Activated B cell treated with CpG ODN at 0.5 μM for 24 hours (primary cell): Measurements from ENCODE around the gene GMCL2. TPM values are rescaled to one million over a fixed set of nuclear protein-coding genes. Genes with fewer than 3 reads are reported as not detected.

ENCODE experiments used
- ATAC-seq: fragments of 200-7000 bp; cut with Tn5 transposase; one replicate; pipeline ENCODE4 v1.10.0; 2021; ENCODE audit warnings: low read depth, mild to moderate bottlenecking, moderate library complexity
- CTCF ChIA-PET: fragments of 350-600 bp; sonication (Branson Sonifier 250); formaldehyde crosslinking; loops from one replicate; lab custom pipeline; 2021; ENCODE audit warnings: antibody characterized with exemption; lab: Charles Lee
- POLR2A ChIA-PET: fragments of 350-600 bp; sonication (Branson Sonifier 250); formaldehyde crosslinking; loops from one replicate; lab custom pipeline; 2021; ENCODE audit warnings: antibody characterized with exemption; lab: Charles Lee
- DNase-seq: peaks from one replicate; pipeline ENCODE4 v3.0.0; 2022
- H3K27ac Mint-ChIP-seq: one replicate; pipeline ENCODE4 v1.8.0; 2020; ENCODE audit warnings: mixed read lengths
- H3K27me3 Mint-ChIP-seq: one replicate; pipeline ENCODE4 v1.8.0; 2021; ENCODE audit warnings: mixed read lengths
- H3K36me3 Mint-ChIP-seq: one replicate; pipeline ENCODE4 v1.8.0; 2021; ENCODE audit warnings: low read depth, mixed read lengths
- H3K4me1 Mint-ChIP-seq: one replicate; pipeline ENCODE4 v1.8.0; 2021; ENCODE audit warnings: mixed read lengths
- H3K4me3 Mint-ChIP-seq: one replicate; pipeline ENCODE4 v1.8.0; 2020; ENCODE audit warnings: mild to moderate bottlenecking, mixed read lengths
- H3K9me3 Mint-ChIP-seq: one replicate; pipeline ENCODE4 v1.8.0; 2020; ENCODE audit warnings: mixed read lengths
- CTCF ChIP-seq: fragments of 200-600 bp; IDR thresholded peaks from one replicate; pipeline ENCODE4 v1.8.0; 2022; ENCODE audit warnings: antibody characterized with exemption, mild to moderate bottlenecking
- intact Hi-C: fragments of 100-400 bp; cut with micrococcal nuclease; formaldehyde crosslinking; loops from one replicate; pipeline ENCODE4 v1.15.1; 2024
- total RNA-seq: library from RNA; stranded (reverse); gene quantifications from 2 replicates; pipeline ENCODE4 v1.2.3, GENCODE V29; 2022

The GMCL2 gene
- total RNA-seq, 1 donor from 2014 or later, result not detected

- H3K36me3 Mint-ChIP-seq, result peaks cover 81% of the 10 kb centered on the region
Measured at GRCh38 chr5:178218237-178218776, 31.1 kb upstream of the GMCL2 start.

GRCh38 chr5:178216779-178217178 is 29.6 kb upstream of the GMCL2 start:
- ChIA-PET POLR2A (interaction anchor here (1.7 kb wide), 1 partner anchor 12 kb away, joined by 13 read pairs; the partner anchor contains the start of gene HNRNPAB), CTCF (no interaction called here)
- peaks cover 83% of the 10 kb centered on the region for H3K36me3 Mint-ChIP-seq

More at GRCh38 chr5:178218237-178218776, 31.1 kb upstream of the GMCL2 start:
- ChIA-PET CTCF (no interaction called here), POLR2A (no interaction called here)
- Mint-ChIP-seq H3K27me3 (no peaks in the 10 kb centered on the region), H3K9me3 (no peaks in the 10 kb centered on the region), H3K4me3 (no peak overlapping the region), H3K27ac (no peak overlapping the region), H3K4me1 (peaks cover 22% of the 10 kb centered on the region)
- no peak for TF ChIP-seq CTCF
- intact Hi-C loops, result no loop called here
- DNase-seq, result no peak
- no peak for ATAC-seq

GRCh38 chr5:178216088-178216534 is 28.9 kb upstream of the GMCL2 start:
- peaks cover 14% of the 10 kb centered on the region for H3K4me1 Mint-ChIP-seq
- H3K9me3 Mint-ChIP-seq, result no peaks in the 10 kb centered on the region
- intact Hi-C loops, result no loop called here
- DNase-seq (no peak), ATAC-seq (peak; percentile 56)
- POLR2A ChIA-PET, result interaction anchor here (1.7 kb wide), 1 partner anchor 11 kb away, joined by 13 read pairs; the partner anchor contains the start of gene HNRNPAB
- TF ChIP-seq CTCF, result no peak
- CTCF ChIA-PET, result interaction anchor here (1.2 kb wide), 1 partner anchor 19 kb away, joined by 3 read pairs; no protein-coding TSS in a partner anchor
- no peaks in the 10 kb centered on the region for H3K27me3 Mint-ChIP-seq
- peak overlapping the region; percentile 65 for H3K27ac Mint-ChIP-seq
- no peak overlapping the region for H3K4me3 Mint-ChIP-seq
- peaks cover 83% of the 10 kb centered on the region for H3K36me3 Mint-ChIP-seq

More at GRCh38 chr5:178216779-178217178, 29.6 kb upstream of the GMCL2 start:
- intact Hi-C loops, result no loop called here
- DNase-seq (no peak), ATAC-seq (no peak)
- H3K27ac Mint-ChIP-seq, result no peak overlapping the region
- H3K9me3 Mint-ChIP-seq, result no peaks in the 10 kb centered on the region
- peaks cover 20% of the 10 kb centered on the region for H3K4me1 Mint-ChIP-seq
- TF ChIP-seq CTCF, result no peak
- no peak overlapping the region for H3K4me3 Mint-ChIP-seq
- no peaks in the 10 kb centered on the region for H3K27me3 Mint-ChIP-seq

GRCh38 chr5:178215280-178216002 is 28.3 kb upstream of the GMCL2 start:
- ChIA-PET POLR2A (interaction anchor here (1.7 kb wide), 1 partner anchor 10 kb away, joined by 13 read pairs; the partner anchor contains the start of gene HNRNPAB), CTCF (interaction anchor here (1.2 kb wide), 1 partner anchor 20 kb away, joined by 3 read pairs; no protein-coding TSS in a partner anchor)
- no peak for TF ChIP-seq CTCF
- H3K27me3 Mint-ChIP-seq, result no peaks in the 10 kb centered on the region
- no peak overlapping the region for H3K4me3 Mint-ChIP-seq
- H3K4me1 Mint-ChIP-seq, result peaks cover 13% of the 10 kb centered on the region
- peaks cover 83% of the 10 kb centered on the region for H3K36me3 Mint-ChIP-seq
- ATAC-seq, result no peak
- intact Hi-C loops, result no loop called here
- DNase-seq, result no peak
- H3K9me3 Mint-ChIP-seq, result no peaks in the 10 kb centered on the region
- H3K27ac Mint-ChIP-seq, result peak overlapping the region; percentile 18

GRCh38 chr5:178214160-178214803 is 27.1 kb upstream of the GMCL2 start:
- intact Hi-C loops, result no loop called here
- no peak overlapping the region for H3K27ac Mint-ChIP-seq
- CTCF ChIA-PET, result no interaction called here

More at GRCh38 chr5:178214160-178214803, 27.1 kb upstream of the GMCL2 start:
- DNase-seq (no peak), ATAC-seq (no peak)
- no peak for TF ChIP-seq CTCF
- Mint-ChIP-seq H3K36me3 (peaks cover 88% of the 10 kb centered on the region), H3K4me1 (peaks cover 13% of the 10 kb centered on the region), H3K4me3 (no peak overlapping the region), H3K9me3 (no peaks in the 10 kb centered on the region), H3K27me3 (no peaks in the 10 kb centered on the region)
- POLR2A ChIA-PET, result interaction anchor here (0.6 to 1.8 kb wide), 2 partner anchors 10 to 20 kb away, joined by 3 to 6 read pairs; partner anchors contain the start of gene HNRNPAB
